Liver (tissue), 3 donors: ENCODE measurements around the gene PPP1R36.

Experiments
- ATF3 ChIP-seq: IDR thresholded peaks from 2 replicates; pipeline ENCODE4 v1.6.1; 2016; ENCODE audit warnings: antibody characterized with exemption
- CTCF ChIP-seq: fragments of 150-350 bp; IDR thresholded peaks from 2 replicates; pipeline ENCODE4 v1.5.1; 2017; ENCODE audit warnings: improper control_type of control experiment, low read depth, low read length; ENCODE audit not compliant: missing input control
- EGR1 ChIP-seq, 2 donors: IDR thresholded peaks; 2 replicates each; pipeline ENCODE4 v1.6.1; 2016 to 2018; ENCODE audit warnings: antibody characterized with exemption in 2 of 2, low read depth in 2 of 2
- FOXA1 ChIP-seq: IDR thresholded peaks from 2 replicates; pipeline ENCODE4 v1.6.1; 2016; ENCODE audit warnings: antibody characterized with exemption
- FOXA2 ChIP-seq: IDR thresholded peaks from 2 replicates; pipeline ENCODE4 v1.6.1; 2016; ENCODE audit warnings: antibody characterized with exemption
- HNF4A ChIP-seq, 2 donors: conservative IDR thresholded peaks; 2 replicates each; pipeline ENCODE4 v1.6.1; 2016; ENCODE audit warnings: antibody characterized with exemption in 2 of 2, mild to moderate bottlenecking in 2 of 2
- JUND ChIP-seq, 2 donors: IDR thresholded peaks; 2 replicates each; pipeline ENCODE4 v1.6.1; 2016; ENCODE audit warnings: antibody characterized with exemption in 2 of 2
- MAX ChIP-seq: IDR thresholded peaks from 2 replicates; pipeline ENCODE4 v1.6.1; 2016; ENCODE audit warnings: antibody characterized with exemption
- REST ChIP-seq: IDR thresholded peaks from 2 replicates; pipeline ENCODE4 v1.6.1; 2016; ENCODE audit warnings: antibody characterized with exemption, mild to moderate bottlenecking
- SP1 ChIP-seq: IDR thresholded peaks from 2 replicates; pipeline ENCODE4 v1.6.1; 2018; ENCODE audit warnings: antibody characterized with exemption, mild to moderate bottlenecking
- TAF1 ChIP-seq: conservative IDR thresholded peaks from 2 replicates; pipeline ENCODE4 v1.6.1; 2016; ENCODE audit warnings: antibody characterized with exemption, mild to moderate bottlenecking
- YY1 ChIP-seq: IDR thresholded peaks from 2 replicates; pipeline ENCODE4 v1.6.1; 2016; ENCODE audit warnings: antibody characterized with exemption, mild to moderate bottlenecking
- donor health status: healthy.
- donor health status: healthy.

- no peak for TF ChIP-seq FOXA2
- no peak for TF ChIP-seq REST
- TF ChIP-seq CTCF = no peak
- TF ChIP-seq TAF1 = no peak
- TF ChIP-seq JUND (IDR thresholded peaks at IDR 0.05) = no peak
- TF ChIP-seq MAX = no peak
- TF ChIP-seq SP1 = no peak
- no peak for TF ChIP-seq ATF3
- no peak for TF ChIP-seq EGR1 (IDR thresholded peaks at IDR 0.05; ENCODE audit: low read depth in 2 of 2)
- no peak for TF ChIP-seq YY1
- TF ChIP-seq FOXA1 = no peak
- no peak for TF ChIP-seq HNF4A (conservative IDR thresholded peaks at IDR 0.05)
These were observed 23.3 kb downstream of the PPP1R36 start for GRCh38 chr14:64573109-64573508.
